HG03378 (cell line): ENCODE results near the gene ULBP1.
"Not testable (repeated sequence)": the region's sequence is repeated elsewhere in the genome, so short reads cannot be mapped to it uniquely, and the experiment has no call there.

ENCODE experiments used
- ATAC-seq: cut with Tn5 transposase; IDR thresholded peaks from one replicate; pipeline ENCODE4 v1.9.1; 2021; ENCODE audit warnings: mild to moderate bottlenecking, moderate library complexity; ENCODE audit not compliant: unreplicated experiment

The ULBP1 gene

GRCh38 chr6:149969635-149970034 lies 5.9 kb downstream of the ULBP1 start:
- no peak for ATAC-seq

- ATAC-seq, result not testable (repeated sequence)
Measured at GRCh38 chr6:149974394-149974793, 10.7 kb downstream of the ULBP1 start.

- no peak for ATAC-seq
Measured at GRCh38 chr6:149974825-149975224, 11.1 kb downstream of the ULBP1 start.

- no peak for ATAC-seq
Measured at GRCh38 chr6:149975400-149975799, 11.7 kb downstream of the ULBP1 start.

- no peak for ATAC-seq
Measured at GRCh38 chr6:149977221-149977620, 13.5 kb downstream of the ULBP1 start.

GRCh38 chr6:149978610-149979009 lies 14.9 kb downstream of the ULBP1 start:
- no peak for ATAC-seq

- no peak for ATAC-seq
Measured at GRCh38 chr6:149979293-149979692, 15.6 kb downstream of the ULBP1 start.

- no peak for ATAC-seq
Measured at GRCh38 chr6:149983145-149983544, 19.4 kb downstream of the ULBP1 start.

GRCh38 chr6:149984773-149985172 lies 21.0 kb downstream of the ULBP1 start:
- no peak for ATAC-seq

- no peak for ATAC-seq
Measured at GRCh38 chr6:149985481-149985937, 21.8 kb downstream of the ULBP1 start.

- ATAC-seq, result no peak
Measured at GRCh38 chr6:149987602-149988107, 23.9 kb downstream of the ULBP1 start.

GRCh38 chr6:149988550-149989346 lies 25.0 kb downstream of the ULBP1 start:
- no peak for ATAC-seq

- no peak for ATAC-seq
Measured at GRCh38 chr6:149990212-149990660, 26.5 kb downstream of the ULBP1 start.

GRCh38 chr6:149990661-149991471 lies 27.1 kb downstream of the ULBP1 start:
- no peak for ATAC-seq

GRCh38 chr6:149991472-149991795 lies 27.7 kb downstream of the ULBP1 start:
- ATAC-seq, result not testable (repeated sequence)

- no peak for ATAC-seq
Measured at GRCh38 chr6:149991838-149992237, 28.1 kb downstream of the ULBP1 start.

GRCh38 chr6:149995235-149995750 lies 31.6 kb downstream of the ULBP1 start:
- no peak for ATAC-seq

- no peak for ATAC-seq
Measured at GRCh38 chr6:149995971-149996370, 32.2 kb downstream of the ULBP1 start.

- ATAC-seq, result no peak
Measured at GRCh38 chr6:149999636-150000035, 35.9 kb downstream of the ULBP1 start.

GRCh38 chr6:150001295-150002008 lies 37.7 kb downstream of the ULBP1 start:
- peak; percentile 69 for ATAC-seq

GRCh38 chr6:150002710-150003109 lies 39.0 kb downstream of the ULBP1 start:
- no peak for ATAC-seq
